ENCODE data around the gene PPP1R37. TPM values are rescaled to one million over a fixed set of nuclear protein-coding genes. Genes with fewer than 3 reads are reported as not detected.

The PPP1R37 gene
- total RNA-seq, 1 experiment from 2014 or later: 33.6 TPM

DNA sequence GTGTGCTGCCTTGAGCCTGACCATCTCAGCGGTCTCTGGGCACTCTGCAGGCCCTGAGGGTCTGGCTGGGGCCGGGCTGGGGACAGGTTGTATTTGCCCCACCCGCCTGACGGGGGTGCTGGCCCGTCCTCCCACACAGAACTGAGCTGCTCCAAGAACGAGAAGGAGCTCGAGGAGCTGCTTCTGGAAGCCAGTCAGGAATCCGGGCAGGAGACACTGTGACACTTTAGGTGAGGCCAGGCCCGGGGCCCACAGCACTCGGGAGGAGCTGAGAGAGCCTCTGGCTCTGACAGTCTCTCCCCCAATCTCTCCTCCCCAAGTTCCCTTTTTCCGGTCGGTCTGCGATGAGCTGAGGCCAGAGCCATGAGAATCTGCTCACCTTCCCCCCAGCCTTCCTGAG lies 53.3 kb downstream of the PPP1R37 start:
- Histone ChIP-seq H2AK5ac (ENCODE audit: insufficient read length, low read length) (no peak overlapping the region), H4K91ac (ENCODE audit: insufficient read length, low read depth, low read length) (no peak overlapping the region), H3K23me2 (ENCODE audit: insufficient read length, low read depth, low read length, poor library complexity, severe bottlenecking) (no peaks in the 10 kb centered on the region), H3K4ac (ENCODE audit: low read depth, low read length) (no peak overlapping the region), H3K18ac (ENCODE audit: insufficient read length, low read depth, low read length) (no peak overlapping the region), H2BK120ac (ENCODE audit: low read depth, low read length, poor library complexity, severe bottlenecking) (no peak overlapping the region), H2BK5ac (ENCODE audit: insufficient read length, low read length) (no peak overlapping the region), H2BK20ac (ENCODE audit: low read depth, low read length, poor library complexity, severe bottlenecking) (no peak overlapping the region), H3K56ac (ENCODE audit: insufficient read length, low read depth, low read length) (no peak overlapping the region), H3K9me3 (ENCODE audit: control insufficient read depth, low read depth, low read length) (no peaks in the 10 kb centered on the region), H4K5ac (ENCODE audit: insufficient read length, low read depth, low read length) (no peak overlapping the region), H4K20me1 (ENCODE audit: control insufficient read depth, insufficient read depth, insufficient read length) (no peaks in the 10 kb centered on the region), H3T11ph (ENCODE audit: low read length) (no peak overlapping the region), H2BK15ac (ENCODE audit: low read depth, low read length) (no peak overlapping the region), H3K27me3 (ENCODE audit: insufficient read depth, low read length) (no peaks in the 10 kb centered on the region), H3K4me1 (ENCODE audit: insufficient read depth, low read length) (no peaks in the 10 kb centered on the region), H3K4me2 (ENCODE audit: insufficient read depth, insufficient read length, low read length) (no peak overlapping the region), H2BK12ac (ENCODE audit: insufficient read length, low read depth, low read length) (no peak overlapping the region), H3K9ac (ENCODE audit: extremely low read depth, insufficient read length, low read length) (no peak overlapping the region), H3K23ac (ENCODE audit: insufficient read length, low read depth, low read length) (no peak overlapping the region), H3K79me1 (ENCODE audit: insufficient read depth, low read depth, low read length, poor library complexity, severe bottlenecking) (no peaks in the 10 kb centered on the region), H2AFZ (ENCODE audit: low read length) (no peak overlapping the region), H3K14ac (ENCODE audit: insufficient read depth, low read length) (no peak overlapping the region), H3K27ac (ENCODE audit: insufficient read length, low read depth, low read length) (no peak overlapping the region), H3K79me2 (ENCODE audit: insufficient read depth, low read length) (no peaks in the 10 kb centered on the region), H4K8ac (replicated peaks; ENCODE audit: insufficient read length, low read depth, low read length) (no peak overlapping the region)
- Mint-ChIP-seq H3K4me3 (no peak overlapping the region), H3K27ac (no peak overlapping the region), H3K9me3 (no peaks in the 10 kb centered on the region), H3K36me3 (ENCODE audit: insufficient read depth in 1 of 3, low read depth in 3 of 3) (peaks cover 8 to 25% (median 21%) of the 10 kb centered on the region in 3 experiments; a peak in 6 of 7 replicates), H3K27me3 (ENCODE audit: low read depth) (peaks cover 3% of the 10 kb centered on the region), H3K4me1 (0 out of 4 replicates have a peak, but pooled peaks cover 0 to 2% of the 10 kb centered on the region in 2 experiments)
- TF ChIP-seq, protein P1, sequence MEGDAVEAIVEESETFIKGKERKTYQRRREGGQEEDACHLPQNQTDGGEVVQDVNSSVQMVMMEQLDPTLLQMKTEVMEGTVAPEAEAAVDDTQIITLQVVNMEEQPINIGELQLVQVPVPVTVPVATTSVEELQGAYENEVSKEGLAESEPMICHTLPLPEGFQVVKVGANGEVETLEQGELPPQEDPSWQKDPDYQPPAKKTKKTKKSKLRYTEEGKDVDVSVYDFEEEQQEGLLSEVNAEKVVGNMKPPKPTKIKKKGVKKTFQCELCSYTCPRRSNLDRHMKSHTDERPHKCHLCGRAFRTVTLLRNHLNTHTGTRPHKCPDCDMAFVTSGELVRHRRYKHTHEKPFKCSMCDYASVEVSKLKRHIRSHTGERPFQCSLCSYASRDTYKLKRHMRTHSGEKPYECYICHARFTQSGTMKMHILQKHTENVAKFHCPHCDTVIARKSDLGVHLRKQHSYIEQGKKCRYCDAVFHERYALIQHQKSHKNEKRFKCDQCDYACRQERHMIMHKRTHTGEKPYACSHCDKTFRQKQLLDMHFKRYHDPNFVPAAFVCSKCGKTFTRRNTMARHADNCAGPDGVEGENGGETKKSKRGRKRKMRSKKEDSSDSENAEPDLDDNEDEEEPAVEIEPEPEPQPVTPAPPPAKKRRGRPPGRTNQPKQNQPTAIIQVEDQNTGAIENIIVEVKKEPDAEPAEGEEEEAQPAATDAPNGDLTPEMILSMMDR (conservative IDR thresholded peaks at IDR 0.05): no peak
- WGBS (ENCODE audit: extremely low coverage, insufficient read length, low lambda C conversion rate): no CpG with 5 or more reads among the region's 13 CpGs
- DNase-seq: no peak

Measured in H9 (cell line).